A549 (cell line): ENCODE results near the gene HOXB1. TPM values are rescaled to one million over a fixed set of nuclear protein-coding genes. Genes with fewer than 3 reads are reported as not detected.
"Not testable (repeated sequence)": the region's sequence is repeated elsewhere in the genome, so short reads cannot be mapped to it uniquely, and the experiment has no call there.

Source experiments
- ATAC-seq, 2 experiments: fragments of 200-7000 bp in 1 of 2; fragments of >200 bp in 1 of 2; cut with Nextera tagmentation in 1 of 2; cut with Tn5 transposase in 1 of 2; 3 replicates each; pipeline versions ENCODE4 v1.8.0 to v1.9.1; 2018 to 2020; ENCODE audit warnings: mild to moderate bottlenecking in 1 of 2, moderate library complexity in 1 of 2
- CTCF ChIA-PET: fragments of 300-600 bp; sonication (Branson Sonifier 250); formaldehyde crosslinking; extraction: SDS; loops from one replicate; lab custom pipeline; 2021; ENCODE audit warnings: antibody characterized with exemption, inconsistent platforms; lab: Yijun Ruan, JAX
- POLR2A ChIA-PET: fragments of 350-600 bp; formaldehyde crosslinking; extraction: SDS; loops from one replicate; lab custom pipeline; 2021; ENCODE audit warnings: antibody characterized with exemption, inconsistent platforms; lab: Yijun Ruan, JAX
- DNase-seq, 2 experiments: peaks; one replicate each; pipeline versions ENCODE4 v3.0.0 to v3.0.0-alpha.2; 2011 to 2016; ENCODE audit warnings: low read depth in 1 of 2, low spot score in 1 of 2
- FAIRE-seq: peaks from 2 replicates; lab custom pipeline; 2011; peaks lifted over from hg19 to GRCh38; lab: Jason Lieb, UNC
- H3K27ac ChIP-seq, 2 experiments: fragments of >200 bp; sonication (Bioruptor Twin); formaldehyde crosslinking; 3 replicates each; pipeline ENCODE4 v1.5.1; 2016 to 2017
- H3K4me1 ChIP-seq: fragments of >200 bp; sonication (Bioruptor Twin); formaldehyde crosslinking; 3 replicates; pipeline ENCODE4 v1.6.1; 2016
- H3K4me2 ChIP-seq: fragments of >200 bp; sonication (Bioruptor Twin); formaldehyde crosslinking; 3 replicates; pipeline ENCODE4 v1.6.1; 2016
- H3K4me3 ChIP-seq: fragments of >200 bp; sonication (Bioruptor Twin); formaldehyde crosslinking; 3 replicates; pipeline ENCODE4 v1.5.1; 2016
- H3K9me3 ChIP-seq: fragments of >200 bp; sonication (Bioruptor Twin); formaldehyde crosslinking; 3 replicates; pipeline ENCODE4 v1.6.1; 2016
- MYC ChIP-seq: IDR thresholded peaks from 2 replicates; pipeline ENCODE4 v1.6.1; 2012; ENCODE audit warnings: mild to moderate bottlenecking, inconsistent platforms, low read length, improper control_type of control experiment, borderline replicate concordance
- RCOR1 ChIP-seq: fragments of 150-350 bp; IDR thresholded peaks from 2 replicates; pipeline ENCODE4 v1.6.1; 2014; ENCODE audit warnings: antibody characterized with exemption, low read length, low read depth
- RNF2 ChIP-seq: fragments of 200-600 bp; sonication (generic); IDR thresholded peaks from 2 replicates; pipeline ENCODE4 v1.6.1; 2016; ENCODE audit warnings: low read depth, mild to moderate bottlenecking, antibody characterized with exemption, moderate library complexity, borderline replicate concordance
- SMC3 ChIP-seq: fragments of >200 bp; sonication (Bioruptor Twin); formaldehyde crosslinking; IDR thresholded peaks from 3 replicates; pipeline ENCODE4 v1.6.1; 2018; ENCODE audit warnings: inconsistent platforms
- WGBS: methylation state at CpG from one replicate; pipeline ENCODE4 v1.1.6; 2017; ENCODE audit errors: missing lambda C conversion rate; 5-methylcytosine and 5-hydroxymethylcytosine counted together
- polyA plus RNA-seq, 4 experiments: library from polyadenylated mRNA; depleted of rRNA in 3 of 4; stranded (reverse); fragments of >200 nt; fragmentation: RNase III in 1 of 4; extraction: RNeasy Plus Mini Kit Qiagen cat#74134 plus additional on column Dnase treatment in 1 of 4; gene quantifications; 2 replicates in 3 of 4; 3 replicates in 1 of 4; pipeline ENCODE4 v1.2.3, GENCODE V29; 2011 to 2017
- small RNA-seq, 6 experiments: library from RNA; depleted of rRNA; stranded (forward); fragments of <200 nt; gene quantifications; one replicate each; pipeline ENCODE3, GENCODE V24; 2012
- TF ChIP-seq, protein P1 (sequence below): IDR thresholded peaks from 2 replicates; pipeline ENCODE4 v1.6.1; 2012
- TF ChIP-seq, protein P2 (sequence below): IDR thresholded peaks from 2 replicates; pipeline ENCODE4 v1.6.1; 2012; ENCODE audit warnings: low read depth, borderline replicate concordance
- TF ChIP-seq, protein P3 (sequence below): fragments of 450-650 bp; IDR thresholded peaks from 2 replicates; pipeline ENCODE4 v1.6.1; 2014; ENCODE audit warnings: antibody characterized with exemption

The HOXB1 gene
- polyA plus RNA-seq, 2 of the 4 experiments (the other 2 are of a cell fraction) = not detected

- TF ChIP-seq, protein P1, sequence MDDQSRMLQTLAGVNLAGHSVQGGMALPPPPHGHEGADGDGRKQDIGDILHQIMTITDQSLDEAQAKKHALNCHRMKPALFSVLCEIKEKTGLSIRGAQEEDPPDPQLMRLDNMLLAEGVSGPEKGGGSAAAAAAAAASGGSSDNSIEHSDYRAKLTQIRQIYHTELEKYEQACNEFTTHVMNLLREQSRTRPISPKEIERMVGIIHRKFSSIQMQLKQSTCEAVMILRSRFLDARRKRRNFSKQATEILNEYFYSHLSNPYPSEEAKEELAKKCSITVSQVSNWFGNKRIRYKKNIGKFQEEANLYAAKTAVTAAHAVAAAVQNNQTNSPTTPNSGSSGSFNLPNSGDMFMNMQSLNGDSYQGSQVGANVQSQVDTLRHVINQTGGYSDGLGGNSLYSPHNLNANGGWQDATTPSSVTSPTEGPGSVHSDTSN = no peak
- TF ChIP-seq, protein P2, sequence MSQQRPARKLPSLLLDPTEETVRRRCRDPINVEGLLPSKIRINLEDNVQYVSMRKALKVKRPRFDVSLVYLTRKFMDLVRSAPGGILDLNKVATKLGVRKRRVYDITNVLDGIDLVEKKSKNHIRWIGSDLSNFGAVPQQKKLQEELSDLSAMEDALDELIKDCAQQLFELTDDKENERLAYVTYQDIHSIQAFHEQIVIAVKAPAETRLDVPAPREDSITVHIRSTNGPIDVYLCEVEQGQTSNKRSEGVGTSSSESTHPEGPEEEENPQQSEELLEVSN = no peak
- no peak for TF ChIP-seq SMC3
- no peak for TF ChIP-seq RNF2
- TF ChIP-seq, all 56 proteins: peak for 0
These were observed 47.8 kb downstream of the HOXB1 start (continued) for GRCh38 chr17:48483004-48483403.

DNA sequence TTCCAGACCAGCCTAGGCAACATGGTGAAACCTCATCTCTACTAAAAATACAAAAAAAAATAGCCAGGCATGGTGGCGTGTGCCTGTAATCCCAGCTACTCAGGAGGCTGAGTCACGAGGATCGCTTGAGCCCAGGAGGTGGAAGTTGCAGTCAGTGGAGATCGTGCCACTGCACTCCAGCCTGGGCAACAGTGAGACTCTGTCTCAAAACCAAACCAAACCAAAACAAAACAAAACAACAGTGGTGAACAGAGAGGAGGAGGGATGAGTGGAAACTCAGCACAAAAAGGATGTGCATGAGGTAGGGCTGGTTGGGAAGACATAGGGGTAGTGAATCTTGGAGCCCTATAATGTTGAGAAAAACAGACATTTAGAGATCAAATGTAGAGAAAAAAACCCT lies 48.5 kb downstream of the HOXB1 start:
- POLR2A ChIA-PET = not testable (repeated sequence)

DNA sequence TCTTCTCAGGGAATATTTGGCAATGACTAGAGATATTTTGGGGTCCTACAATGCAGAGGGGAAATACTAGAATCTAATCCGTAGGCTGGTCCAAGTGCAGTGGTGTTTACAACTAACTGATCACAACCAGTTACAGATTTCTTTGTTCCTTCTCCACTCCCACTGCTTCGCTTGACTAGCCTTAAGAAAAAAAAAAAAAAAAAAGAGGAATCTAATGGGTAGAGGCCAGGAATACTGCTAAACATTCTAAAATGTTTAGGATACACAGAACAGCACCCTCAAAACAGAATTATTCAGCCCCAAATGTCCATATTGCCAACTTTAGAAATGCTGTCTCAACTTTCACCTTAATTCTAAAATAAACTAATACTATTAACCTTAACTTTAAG lies 51.8 kb downstream of the HOXB1 start:
- CTCF ChIA-PET = interaction anchor here (10.0 kb wide), 1 partner anchor 23 kb away, joined by 85 read pairs; no protein-coding TSS in a partner anchor
- H3K27ac ChIP-seq = no peak overlapping the region
- FAIRE-seq (no peak), ATAC-seq (no peak), DNase-seq (no peak)
- WGBS = 86% methylated on average over 2 of the region's 2 CpGs
- no peaks in the 10 kb centered on the region for H3K9me3 ChIP-seq
- H3K4me3 ChIP-seq = no peak overlapping the region
- peaks cover 10% of the 10 kb centered on the region for H3K4me1 ChIP-seq
- POLR2A ChIA-PET = no interaction called here
- no peak overlapping the region for H3K4me2 ChIP-seq
- TF ChIP-seq, protein P3, sequence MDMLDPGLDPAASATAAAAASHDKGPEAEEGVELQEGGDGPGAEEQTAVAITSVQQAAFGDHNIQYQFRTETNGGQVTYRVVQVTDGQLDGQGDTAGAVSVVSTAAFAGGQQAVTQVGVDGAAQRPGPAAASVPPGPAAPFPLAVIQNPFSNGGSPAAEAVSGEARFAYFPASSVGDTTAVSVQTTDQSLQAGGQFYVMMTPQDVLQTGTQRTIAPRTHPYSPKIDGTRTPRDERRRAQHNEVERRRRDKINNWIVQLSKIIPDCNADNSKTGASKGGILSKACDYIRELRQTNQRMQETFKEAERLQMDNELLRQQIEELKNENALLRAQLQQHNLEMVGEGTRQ = no peak
- TF ChIP-seq MYC (no peak), RCOR1 (no peak)

More for the DNA sequence above, 48.5 kb downstream of the HOXB1 start:
- not testable (repeated sequence) for H3K4me3 ChIP-seq, DNase-seq, H3K9me3 ChIP-seq, H3K4me2 ChIP-seq, FAIRE-seq, H3K27ac ChIP-seq, ATAC-seq
- H3K4me1 ChIP-seq = peaks cover 20% of the 10 kb centered on the region
- CTCF ChIA-PET = interaction anchor here (0.8 to 2.8 kb wide), 6 partner anchors 8 to 136 kb away, joined by 5 to 14 read pairs (median 6); no protein-coding TSS in a partner anchor
- WGBS = 94% methylated on average over 4 of the region's 4 CpGs

Small RNA genes lying within 50 kb of the gene (small RNA-seq; reads per million reads assigned to genes)
- gene RF00019 = 0 reads per million in 6 experiments

Other genes with a start within 250 kb of the HOXB1 start
- 0.77 and 0.78 TPM in 2 replicates for gene SKAP1, start 100.8 kb downstream of the HOXB1 start, polyA plus RNA-seq (2011; rRNA removed)
- 0.08 to 0.16 TPM (median 0.14 TPM) in 3 replicates for gene SKAP1, start 100.8 kb downstream of the HOXB1 start, polyA plus RNA-seq (2017; fragmentation: RNase III; extraction: RNeasy Plus Mini Kit Qiagen cat#74134 plus additional on column Dnase treatment)
- 2.6 and 2.7 TPM in 2 replicates for gene HOXB2, start 14.1 kb upstream of the HOXB1 start, polyA plus RNA-seq (2011; rRNA removed)
- 0.58 to 0.65 TPM (median 0.60 TPM) in 3 replicates for gene HOXB2, start 14.1 kb upstream of the HOXB1 start, polyA plus RNA-seq (2017; fragmentation: RNase III; extraction: RNeasy Plus Mini Kit Qiagen cat#74134 plus additional on column Dnase treatment)
- gene HOXB4, start 47.3 kb upstream of the HOXB1 start, polyA plus RNA-seq (2011; rRNA removed) = 0.74 and 0.75 TPM in 2 replicates
- gene HOXB4, start 47.3 kb upstream of the HOXB1 start, polyA plus RNA-seq (2017; fragmentation: RNase III; extraction: RNeasy Plus Mini Kit Qiagen cat#74134 plus additional on column Dnase treatment) = 0.24 to 0.37 TPM (median 0.30 TPM) in 3 replicates
- gene HOXB3, start 59.2 kb upstream of the HOXB1 start, polyA plus RNA-seq (2011; rRNA removed) = 11.6 and 17.0 TPM in 2 replicates
- 7.0 to 10.2 TPM (median 8.6 TPM) in 3 replicates for gene HOXB3, start 59.2 kb upstream of the HOXB1 start, polyA plus RNA-seq (2017; fragmentation: RNase III; extraction: RNeasy Plus Mini Kit Qiagen cat#74134 plus additional on column Dnase treatment)
- gene HOXB5, start 62.8 kb upstream of the HOXB1 start, polyA plus RNA-seq (2011; rRNA removed) = 2.5 and 2.7 TPM in 2 replicates
- gene HOXB5, start 62.8 kb upstream of the HOXB1 start, polyA plus RNA-seq (2017; fragmentation: RNase III; extraction: RNeasy Plus Mini Kit Qiagen cat#74134 plus additional on column Dnase treatment) = 2.1 to 3.0 TPM (median 2.4 TPM) in 3 replicates
- gene HOXB6, start 74.0 kb upstream of the HOXB1 start, polyA plus RNA-seq (2011; rRNA removed) = 9.4 and 10.2 TPM in 2 replicates
- gene HOXB6, start 74.0 kb upstream of the HOXB1 start, polyA plus RNA-seq (2017; fragmentation: RNase III; extraction: RNeasy Plus Mini Kit Qiagen cat#74134 plus additional on column Dnase treatment) = 12.3 to 14.9 TPM (median 14.7 TPM) in 3 replicates
- gene HOXB7, start 80.0 kb upstream of the HOXB1 start, polyA plus RNA-seq (2011; rRNA removed) = 15.4 and 22.3 TPM in 2 replicates
- 27.4 to 32.3 TPM (median 27.4 TPM) in 3 replicates for gene HOXB7, start 80.0 kb upstream of the HOXB1 start, polyA plus RNA-seq (2017; fragmentation: RNase III; extraction: RNeasy Plus Mini Kit Qiagen cat#74134 plus additional on column Dnase treatment)
- gene HOXB8, start 84.3 kb upstream of the HOXB1 start, polyA plus RNA-seq (2011; rRNA removed) = 8.9 and 11.1 TPM in 2 replicates
- gene HOXB8, start 84.3 kb upstream of the HOXB1 start, polyA plus RNA-seq (2017; fragmentation: RNase III; extraction: RNeasy Plus Mini Kit Qiagen cat#74134 plus additional on column Dnase treatment) = 4.6 to 5.8 TPM (median 4.7 TPM) in 3 replicates
- gene HOXB9, start 95.3 kb upstream of the HOXB1 start, polyA plus RNA-seq (2011; rRNA removed) = 22.0 and 24.6 TPM in 2 replicates
- 5.6 to 7.3 TPM (median 6.2 TPM) in 3 replicates for gene HOXB9, start 95.3 kb upstream of the HOXB1 start, polyA plus RNA-seq (2017; fragmentation: RNase III; extraction: RNeasy Plus Mini Kit Qiagen cat#74134 plus additional on column Dnase treatment)
- not detected in 2 replicates for gene PRAC1, start 191.5 kb upstream of the HOXB1 start, polyA plus RNA-seq (2011; rRNA removed)
- not detected in 3 replicates for gene PRAC1, start 191.5 kb upstream of the HOXB1 start, polyA plus RNA-seq (2017; fragmentation: RNase III; extraction: RNeasy Plus Mini Kit Qiagen cat#74134 plus additional on column Dnase treatment)
- gene PRAC2, start 192.2 kb upstream of the HOXB1 start, polyA plus RNA-seq (2011; rRNA removed) = not detected in 2 replicates
- not detected in 3 replicates for gene PRAC2, start 192.2 kb upstream of the HOXB1 start, polyA plus RNA-seq (2017; fragmentation: RNase III; extraction: RNeasy Plus Mini Kit Qiagen cat#74134 plus additional on column Dnase treatment)
- 3.2 and 3.4 TPM in 2 replicates for gene HOXB13, start 197.7 kb upstream of the HOXB1 start, polyA plus RNA-seq (2011; rRNA removed)
- 3.0 to 3.5 TPM (median 3.2 TPM) in 3 replicates for gene HOXB13, start 197.7 kb upstream of the HOXB1 start, polyA plus RNA-seq (2017; fragmentation: RNase III; extraction: RNeasy Plus Mini Kit Qiagen cat#74134 plus additional on column Dnase treatment)